GM19099 (cell line): ENCODE results near the gene ST6GALNAC3.

ENCODE experiments used
- POLR2A ChIP-seq: IDR thresholded peaks from 3 replicates; pipeline ENCODE4 v1.6.1; 2011; ENCODE audit warnings: low read depth; ENCODE audit not compliant: insufficient read length; ENCODE audit errors: extremely low read depth

The ST6GALNAC3 gene

GRCh38 chr1:76115171-76115570, 40.6 kb downstream of the ST6GALNAC3 start:
- TF ChIP-seq POLR2A, result no peak

- TF ChIP-seq POLR2A, result no peak
Observed at GRCh38 chr1:76121850-76122249, 47.3 kb downstream of the ST6GALNAC3 start.

DNA sequence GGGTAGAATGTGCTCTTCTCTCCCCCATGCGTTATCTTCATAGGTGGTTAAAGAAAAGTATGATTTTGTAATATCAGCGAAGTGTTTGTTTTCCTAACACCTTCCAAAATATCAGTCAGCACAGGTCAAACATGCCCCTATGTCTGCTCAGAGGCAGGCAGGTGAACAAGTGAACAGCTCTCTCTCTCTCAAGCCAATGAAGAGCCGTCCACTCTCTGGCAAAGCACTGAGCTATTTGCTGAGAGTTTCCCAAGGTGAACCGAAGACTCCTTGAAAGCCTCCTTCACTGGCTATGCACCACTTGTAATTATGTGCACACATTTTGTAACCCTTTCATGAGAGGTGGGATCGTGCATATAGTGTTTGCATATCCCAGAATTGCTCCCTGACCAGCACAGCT, 47.7 kb downstream of the ST6GALNAC3 start:
- TF ChIP-seq POLR2A, result no peak

GRCh38 chr1:76124196-76124595, 49.6 kb downstream of the ST6GALNAC3 start:
- TF ChIP-seq POLR2A, result no peak

- no peak for TF ChIP-seq POLR2A
Observed at GRCh38 chr1:76125473-76126219, 51.1 kb downstream of the ST6GALNAC3 start.

DNA sequence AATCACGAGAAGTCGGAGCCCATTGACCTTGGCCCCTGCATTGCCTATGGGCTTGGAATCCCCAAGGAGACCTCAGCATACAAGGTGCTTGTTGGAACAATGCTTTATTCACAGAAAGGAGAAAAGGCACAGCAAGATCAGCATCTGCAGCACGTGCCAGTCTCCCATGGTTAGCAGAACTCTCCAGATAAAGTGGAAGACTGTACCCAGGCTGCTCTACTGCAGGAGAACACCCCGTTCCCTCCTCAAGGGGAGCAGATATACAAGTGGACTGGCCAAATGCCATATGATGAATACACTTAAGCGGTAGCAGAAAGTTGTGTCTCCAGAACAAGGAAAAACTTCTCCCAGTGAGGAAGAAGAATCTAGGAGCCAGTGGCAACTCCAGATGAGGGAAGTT, 53.5 kb downstream of the ST6GALNAC3 start:
- TF ChIP-seq POLR2A, result no peak

DNA sequence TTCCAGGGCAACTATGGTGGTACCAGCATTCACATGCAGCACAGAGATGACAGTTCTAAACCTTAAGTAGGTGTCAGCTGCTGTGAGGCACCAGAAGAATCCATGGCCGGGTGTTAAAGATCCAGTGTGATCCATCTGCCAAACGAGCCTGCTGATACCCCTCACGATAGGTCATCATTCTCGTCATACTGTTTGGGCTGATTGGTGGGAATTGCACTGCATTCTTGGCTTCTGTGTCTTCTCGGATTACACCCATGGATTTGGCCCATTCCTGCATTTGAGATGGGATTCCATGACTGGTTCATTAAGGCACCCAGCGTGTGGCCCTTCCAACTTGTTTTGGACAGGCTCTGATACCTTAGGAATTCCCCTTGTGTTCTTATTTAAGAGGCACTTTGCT, 55.2 kb downstream of the ST6GALNAC3 start:
- no peak for TF ChIP-seq POLR2A

DNA sequence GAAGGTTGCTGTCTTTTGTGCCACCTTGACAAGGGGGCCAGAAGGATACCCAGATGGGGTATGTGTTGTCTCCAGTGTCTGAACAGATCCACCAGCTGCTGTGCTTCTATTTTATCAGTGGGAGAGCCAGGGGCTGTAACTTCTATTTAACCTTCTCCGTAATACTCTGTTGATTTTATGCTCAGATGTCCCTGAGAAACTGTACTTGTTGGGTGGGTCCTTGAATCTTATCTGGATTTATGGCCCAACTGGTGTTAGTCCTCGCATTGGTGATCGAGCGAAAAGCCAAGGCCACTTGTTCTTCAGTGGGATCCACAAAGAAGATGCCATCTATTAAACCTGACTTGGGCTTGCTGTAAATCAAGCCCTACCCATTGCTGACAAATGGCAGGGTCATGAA, 56.4 kb downstream of the ST6GALNAC3 start:
- no peak for TF ChIP-seq POLR2A

DNA sequence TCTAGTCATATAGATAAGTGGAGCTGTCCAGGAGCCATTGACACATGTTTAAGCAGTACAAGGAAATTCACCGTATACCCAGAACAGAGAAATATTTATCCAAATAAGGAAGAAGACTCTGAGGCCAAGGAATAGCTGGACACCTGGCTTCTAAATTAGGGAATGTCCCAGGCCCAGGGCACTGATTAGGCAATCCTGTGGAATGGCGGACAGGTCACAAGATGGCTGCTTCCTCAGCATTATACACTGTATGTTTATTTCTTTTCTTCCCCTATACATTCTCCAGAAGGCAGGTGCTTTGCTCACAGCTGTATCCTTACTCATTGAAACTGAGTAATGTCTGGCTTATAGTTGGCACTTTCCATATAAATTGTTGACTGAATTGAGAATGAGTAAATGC, 59.4 kb downstream of the ST6GALNAC3 start:
- no peak for TF ChIP-seq POLR2A

DNA sequence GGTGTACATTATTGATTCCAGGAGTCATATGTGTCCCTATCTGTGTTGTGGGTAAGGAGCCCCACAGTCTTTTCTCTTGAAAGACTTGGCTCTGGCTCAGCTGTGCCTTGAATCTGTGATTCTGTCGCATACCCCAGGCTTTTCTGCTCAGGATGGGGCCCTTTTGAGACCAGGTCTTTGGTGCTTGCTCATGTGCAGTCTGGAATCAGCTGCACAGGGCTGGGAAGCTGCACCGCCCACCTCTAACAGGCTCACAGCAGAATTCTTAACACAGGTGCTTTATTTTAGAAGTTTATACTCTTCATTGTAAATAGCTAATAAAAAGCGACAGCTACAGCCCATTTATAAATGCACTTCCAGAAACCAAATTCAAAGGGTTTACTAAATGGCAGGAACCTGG, 61.3 kb downstream of the ST6GALNAC3 start:
- TF ChIP-seq POLR2A, result no peak

DNA sequence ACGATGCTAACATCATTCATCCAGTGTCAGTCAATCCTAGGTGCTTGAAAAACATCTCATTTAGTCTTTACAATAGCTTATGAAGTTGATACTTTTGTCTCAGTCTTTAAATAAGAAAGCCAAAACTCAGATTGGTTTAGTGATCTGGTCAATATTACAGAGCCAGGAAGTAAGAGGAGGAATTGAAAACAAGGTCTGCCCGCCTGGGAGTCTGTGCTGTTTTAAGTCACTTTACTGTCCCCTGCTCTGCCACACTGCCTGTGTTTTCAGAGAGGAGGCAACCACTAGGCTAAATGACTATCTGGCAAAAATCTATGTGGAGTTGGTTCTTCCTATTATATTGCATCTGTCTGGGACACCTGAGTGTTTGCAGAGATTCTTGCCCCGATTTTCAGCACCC, 62.3 kb downstream of the ST6GALNAC3 start:
- TF ChIP-seq POLR2A, result no peak

GRCh38 chr1:76137746-76138145, 63.2 kb downstream of the ST6GALNAC3 start:
- no peak for TF ChIP-seq POLR2A

DNA sequence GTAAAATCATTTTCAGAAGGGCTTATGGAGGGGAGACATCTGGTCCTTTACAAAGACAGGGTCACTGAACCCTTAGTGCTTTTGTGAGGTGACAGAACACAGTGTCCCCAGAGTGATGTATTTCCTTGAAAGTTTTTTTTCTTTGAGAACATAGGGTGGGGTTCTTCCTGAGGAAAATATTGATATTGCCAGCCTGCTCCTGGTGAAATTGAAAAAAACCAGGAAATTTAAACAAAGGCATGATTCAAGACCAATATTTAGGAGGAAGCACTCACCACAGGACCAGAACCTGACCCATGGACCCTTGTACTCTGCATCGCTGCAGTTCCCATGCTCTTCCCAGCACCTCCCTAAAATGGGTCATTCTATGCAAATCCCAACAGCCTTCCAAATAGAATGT, 63.7 kb downstream of the ST6GALNAC3 start:
- TF ChIP-seq POLR2A, result no peak

GRCh38 chr1:76140227-76140626, 65.7 kb downstream of the ST6GALNAC3 start:
- TF ChIP-seq POLR2A, result no peak

- TF ChIP-seq POLR2A, result no peak
Observed at GRCh38 chr1:76141929-76142328, 67.4 kb downstream of the ST6GALNAC3 start.

GRCh38 chr1:76142771-76143540, 68.4 kb downstream of the ST6GALNAC3 start:
- no peak for TF ChIP-seq POLR2A
